T-helper 1 cell treated with Interleukin-12 subunit alpha and Interleukin-12 subunit beta and Interleukin-4 antibody, amounts not matched to agents 30 ng/mL and 1 ng/mL, for 36 hours (primary cell): ENCODE results near the gene SPECC1. TPM values are rescaled to one million over a fixed set of nuclear protein-coding genes. Genes with fewer than 3 reads are reported as not detected.

ENCODE experiments used
- intact Hi-C: fragments of 100-400 bp; cut with micrococcal nuclease; formaldehyde crosslinking; loops from one replicate; pipeline ENCODE4 v1.15.1; 2024
- total RNA-seq: library from RNA; stranded (reverse); gene quantifications from 2 replicates; pipeline ENCODE4 v1.2.3, GENCODE V29; 2022

The SPECC1 gene
- total RNA-seq, 1 donor from 2014 or later = 10.8 TPM

- intact Hi-C loops = loop anchor here (1.0 kb wide), 1 partner anchor 46 kb away; no protein-coding TSS in a partner anchor
These were observed 113.2 kb downstream of the SPECC1 start for GRCh38 chr17:20122254-20122879.

DNA sequence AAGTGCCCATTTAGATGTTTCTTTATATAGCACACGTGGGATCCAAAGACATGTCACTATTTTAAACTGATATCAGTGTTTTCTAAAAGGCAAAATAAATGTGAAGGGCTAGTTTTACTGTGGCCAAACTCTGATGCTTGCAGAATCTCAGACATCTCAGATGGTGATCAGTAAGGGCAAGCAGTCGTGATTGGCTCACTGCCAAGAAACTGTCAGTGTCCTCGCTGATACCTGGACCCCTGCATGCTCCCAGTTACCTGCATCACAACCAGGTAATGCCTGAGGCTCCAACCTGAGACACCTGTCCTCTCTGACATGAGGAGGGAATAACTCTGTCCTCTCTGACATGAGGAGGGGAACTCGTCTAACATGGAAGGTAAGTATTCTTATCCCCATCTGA, 114.0 kb downstream of the SPECC1 start:
- intact Hi-C loops = no loop called here

GRCh38 chr17:20125724-20126123, 116.6 kb downstream of the SPECC1 start:
- intact Hi-C loops = no loop called here

DNA sequence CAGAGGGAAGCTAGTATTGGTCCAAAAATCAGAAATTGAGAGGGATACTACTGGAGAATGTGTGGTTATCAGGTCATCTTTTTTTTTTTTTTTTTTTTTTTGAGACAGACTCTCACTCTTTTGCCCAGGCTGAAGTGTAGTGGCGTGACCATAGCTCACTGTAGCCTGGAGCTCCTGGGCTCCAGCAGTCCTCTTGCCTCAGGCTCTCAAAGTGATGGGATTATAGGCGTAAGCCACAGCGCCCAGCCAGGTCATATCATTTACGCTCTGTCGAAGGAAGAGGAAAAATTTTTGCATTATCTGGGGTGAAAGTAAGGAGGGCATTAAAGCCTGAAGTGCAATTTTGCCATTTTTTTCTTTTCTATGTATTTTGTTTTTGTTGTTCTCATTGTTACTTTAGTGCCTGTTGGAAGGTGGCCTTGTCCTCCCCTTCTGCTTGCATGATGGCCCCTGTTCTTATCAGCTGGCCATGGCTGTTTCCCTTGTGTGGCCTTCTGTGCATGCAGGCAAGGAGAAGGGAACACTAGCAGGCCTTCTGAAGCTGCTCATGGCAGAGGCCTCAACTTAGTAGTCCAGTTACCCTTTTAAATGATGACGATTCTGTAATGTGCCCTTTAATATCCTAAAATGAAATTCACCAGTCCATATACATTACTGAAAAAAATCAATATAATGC, 118.3 kb downstream of the SPECC1 start:
- intact Hi-C loops = no loop called here

- intact Hi-C loops = no loop called here
These were observed 119.0 kb downstream of the SPECC1 start for GRCh38 chr17:20128036-20128667.

DNA sequence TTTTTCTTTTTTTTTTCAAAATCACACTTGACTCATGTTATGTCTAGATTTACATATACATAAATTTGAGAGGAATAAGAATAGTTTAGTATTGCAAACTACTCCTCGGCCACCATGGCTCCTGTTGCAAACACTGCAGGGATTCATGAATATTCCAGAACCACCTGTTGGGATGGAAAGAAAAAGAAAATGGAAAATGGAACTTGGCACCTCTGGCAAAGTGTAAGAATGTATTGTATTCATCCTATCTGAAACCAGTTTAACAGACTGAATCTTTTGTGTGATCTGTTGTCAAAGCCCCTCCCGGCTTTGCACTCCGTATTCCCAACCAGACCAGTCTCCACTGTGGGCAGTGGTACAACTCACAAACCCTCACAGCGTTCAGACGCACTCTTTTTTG, 124.4 kb downstream of the SPECC1 start:
- intact Hi-C loops = no loop called here

DNA sequence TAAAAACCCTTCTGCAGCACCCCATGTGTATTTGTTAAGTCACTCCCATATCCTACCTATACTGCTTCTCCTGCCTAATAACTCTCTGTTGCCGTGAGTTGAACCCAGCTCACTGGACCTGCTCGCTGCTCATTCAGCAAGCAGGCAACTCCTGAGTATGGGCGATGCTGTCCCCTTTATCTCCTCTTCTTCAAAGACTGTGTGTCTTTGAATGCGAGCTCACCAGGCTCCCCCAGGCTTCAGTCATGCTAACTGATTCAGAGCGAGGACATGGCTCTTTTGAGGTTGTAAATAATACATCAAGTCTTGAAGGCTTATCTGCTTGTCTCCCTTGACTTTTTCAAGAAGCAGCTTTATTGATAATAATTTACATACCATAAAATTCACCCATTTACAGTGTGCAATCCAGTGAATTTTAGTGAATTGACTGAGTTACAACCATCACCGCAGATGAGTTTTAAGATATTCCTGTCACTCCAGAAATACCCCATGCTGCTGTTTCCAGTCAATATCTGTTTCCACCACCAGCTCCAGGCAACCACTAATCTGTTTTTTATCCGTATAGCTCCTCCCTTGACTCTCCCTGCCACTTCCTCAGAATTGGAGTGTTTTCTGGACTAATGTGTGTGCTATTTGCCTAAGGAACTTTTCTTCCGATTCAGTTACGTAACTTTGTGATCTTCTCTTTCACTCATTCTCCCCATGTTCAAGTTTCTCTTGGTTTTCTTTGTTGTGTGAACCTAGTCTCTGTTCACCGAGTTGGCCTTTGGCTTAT, 132.2 kb downstream of the SPECC1 start:
- intact Hi-C loops = no loop called here

- intact Hi-C loops = no loop called here
These were observed 133.1 kb downstream of the SPECC1 start for GRCh38 chr17:20142268-20142667.

DNA sequence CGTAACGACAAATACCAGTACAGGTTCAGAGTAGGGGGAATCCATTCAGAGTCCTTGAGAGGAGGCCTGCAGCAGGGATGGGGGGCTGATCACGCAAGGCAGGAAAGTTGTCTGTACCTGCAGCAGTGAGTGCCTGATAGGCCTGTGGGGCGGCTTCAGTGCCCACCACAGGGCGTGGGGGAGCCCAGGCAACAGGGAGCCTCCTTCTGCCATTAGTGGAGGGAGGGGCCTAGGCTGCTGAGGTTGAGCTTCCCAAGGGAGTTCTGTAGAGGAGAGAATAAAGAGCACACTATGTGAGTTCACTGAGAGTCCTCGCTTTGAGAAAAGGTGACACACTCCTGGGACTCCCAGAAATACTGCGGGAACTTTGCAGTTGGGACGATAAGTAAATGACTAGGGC, 134.6 kb downstream of the SPECC1 start:
- intact Hi-C loops = no loop called here

- intact Hi-C loops = no loop called here
These were observed 136.4 kb downstream of the SPECC1 start for GRCh38 chr17:20145567-20145966.

GRCh38 chr17:20149251-20149650, 140.1 kb downstream of the SPECC1 start:
- intact Hi-C loops = no loop called here

GRCh38 chr17:20151174-20151573, 142.0 kb downstream of the SPECC1 start:
- intact Hi-C loops = loop anchor here (10.0 kb wide), 1 partner anchor 974 kb away; the partner anchor contains the start of gene DHRS7B

- intact Hi-C loops = loop anchor here (10.0 kb wide), 1 partner anchor 972 kb away; the partner anchor contains the start of gene DHRS7B
These were observed 144.1 kb downstream of the SPECC1 start for GRCh38 chr17:20153231-20153630.

GRCh38 chr17:20154286-20155000, 145.3 kb downstream of the SPECC1 start:
- intact Hi-C loops = loop anchor here (2.0 to 10.0 kb wide), 2 partner anchors 970 to 1396 kb away; partner anchors contain the start of gene DHRS7B

DNA sequence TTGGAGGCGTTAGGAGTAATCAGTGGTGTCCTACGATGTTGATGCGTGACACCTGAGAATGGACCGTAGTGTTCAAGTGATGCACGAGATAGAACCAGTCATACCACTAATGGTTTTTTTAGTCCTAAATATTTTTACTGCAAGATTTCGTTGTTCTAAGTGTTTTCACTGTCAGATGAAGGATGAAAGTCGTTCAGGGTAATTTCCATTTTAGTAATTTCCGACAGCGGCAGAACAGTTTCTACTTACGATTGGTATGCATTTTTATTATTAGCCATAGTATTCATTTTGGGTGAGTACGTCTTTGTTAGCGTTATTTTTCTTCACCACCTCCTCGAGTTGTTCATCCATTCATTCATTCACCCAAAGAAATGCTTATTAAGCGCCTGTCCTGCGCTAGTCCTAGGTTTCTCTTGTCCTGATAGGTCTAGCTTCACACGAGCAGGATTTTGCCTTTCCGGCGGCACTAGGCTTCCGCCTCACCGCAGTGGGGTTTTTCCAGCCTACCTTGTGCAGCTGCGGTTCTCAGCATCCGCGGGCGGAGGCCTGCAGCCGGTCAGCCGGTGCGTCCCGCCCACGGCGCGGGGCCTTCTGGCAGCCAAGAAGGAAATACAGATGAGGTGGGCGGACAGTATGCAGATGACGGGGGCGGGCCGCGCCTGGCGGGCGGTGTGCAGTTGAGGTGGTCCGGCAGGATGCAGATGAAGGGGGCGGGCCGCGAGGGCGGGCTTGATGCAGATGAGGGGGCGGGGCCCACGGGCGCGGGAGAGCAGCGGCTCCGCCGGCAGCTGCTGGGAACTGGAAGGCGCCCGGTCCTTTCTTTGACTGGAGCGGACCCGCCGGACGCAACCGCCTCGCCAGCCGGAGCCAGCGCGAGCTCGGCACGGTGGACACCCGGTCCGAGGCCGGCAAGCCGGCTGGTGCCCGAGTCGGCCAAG, 146.4 kb downstream of the SPECC1 start:
- intact Hi-C loops = loop anchor here (1.0 to 10.0 kb wide), 5 partner anchors 178 to 1395 kb away; partner anchors contain the start of genes AKAP10, DHRS7B, MAP2K3 and MAPK7

GRCh38 chr17:20156196-20157000, 147.2 kb downstream of the SPECC1 start:
- intact Hi-C loops = loop anchor here (1.0 to 10.0 kb wide), 4 partner anchors 179 to 1126 kb away; partner anchors contain the start of genes AKAP10, DHRS7B, MAP2K3 and MAPK7

- intact Hi-C loops = loop anchor here (5.0 to 10.0 kb wide), 3 partner anchors 780 to 1125 kb away; partner anchors contain the start of genes DHRS7B, MAP2K3 and MAPK7
These were observed 147.8 kb downstream of the SPECC1 start for GRCh38 chr17:20157001-20157310.

DNA sequence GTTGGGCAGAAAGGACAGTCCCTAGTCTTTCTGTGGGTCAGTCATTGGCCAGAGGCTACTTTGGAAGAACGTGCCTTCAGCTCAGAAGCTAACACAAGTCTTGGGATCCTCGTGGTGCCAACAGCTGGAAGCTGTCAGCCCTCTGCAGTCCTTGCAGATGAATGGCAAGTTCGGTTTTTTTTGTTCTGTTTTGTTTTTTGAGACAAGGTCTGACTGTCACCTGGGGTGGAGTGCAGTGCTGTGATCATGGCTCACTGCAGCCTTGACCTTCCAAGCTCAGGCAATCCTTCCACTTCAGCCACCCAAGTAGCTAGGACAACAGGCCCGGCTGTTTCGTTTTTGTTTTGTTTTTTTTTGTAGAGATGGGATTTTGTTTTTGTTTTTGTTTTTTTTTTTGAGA, 149.4 kb downstream of the SPECC1 start:
- intact Hi-C loops = loop anchor here (5.0 to 10.0 kb wide), 3 partner anchors 781 to 1124 kb away; partner anchors contain the start of genes DHRS7B, MAP2K3 and MAPK7
